ENCODE results near the gene WDR5B.
A peak's percentile ranks its signal among the peaks of the same experiment; 100 is the strongest.
"Not testable (repeated sequence)": the region's sequence is repeated elsewhere in the genome, so short reads cannot be mapped to it uniquely, and the experiment has no call there.

The WDR5B gene

DNA sequence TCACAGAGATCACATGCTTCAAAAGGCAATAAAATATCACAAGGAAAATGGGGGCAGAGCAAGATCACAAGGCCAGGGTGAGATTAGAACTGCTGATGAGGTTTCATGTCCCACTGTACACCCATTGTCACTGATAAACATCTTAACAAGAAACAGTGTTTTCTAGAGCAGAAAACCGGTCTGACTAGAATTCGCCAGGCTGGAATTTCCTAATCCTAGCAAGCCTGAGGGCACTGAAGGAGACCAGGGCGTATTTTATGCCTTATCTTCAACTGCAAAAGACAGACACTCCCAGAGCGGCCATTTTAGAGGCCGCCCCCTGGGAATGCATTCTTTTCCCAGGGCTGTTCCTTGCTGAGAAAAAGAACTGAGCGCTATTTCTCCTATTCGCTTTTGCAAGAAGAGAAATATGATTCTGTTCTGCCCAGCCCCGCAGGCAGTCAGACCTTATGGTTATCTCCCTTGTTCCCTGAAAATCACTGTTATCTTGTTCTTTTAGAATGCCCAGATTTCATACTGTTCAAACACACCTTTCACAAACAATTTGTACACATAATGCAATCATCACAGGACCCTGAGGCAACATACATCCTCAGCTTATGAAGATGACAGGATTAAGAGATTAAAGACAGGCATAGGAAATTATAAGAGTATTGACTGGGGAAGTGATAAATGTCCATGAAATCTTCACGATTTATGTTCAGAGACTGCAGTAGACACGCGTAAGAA, 28.1 kb upstream of the WDR5B start:
- H3K4me3 ChIP-seq (ENCODE audit: extremely low read depth, insufficient read depth, low read length, poor library complexity, severe bottlenecking); H3K9me3 ChIP-seq (ENCODE audit: control insufficient read depth, low read length); H3K4me1 ChIP-seq (ENCODE audit: control insufficient read depth, insufficient read depth, low read length, poor library complexity, severe bottlenecking): not testable (repeated sequence)
- H3K27ac ChIP-seq (ENCODE audit: low read depth, low read length, severe bottlenecking): peak overlapping the region; percentile 36
- H3K36me3 ChIP-seq (ENCODE audit: control insufficient read depth, insufficient read depth, low read length): peaks cover 81% of the 10 kb centered on the region
- WGBS, 2 experiments (ENCODE audit: insufficient coverage in 2 of 2): 86 to 93% methylated on average over 2 to 8 of the region's 11 CpGs

DNA sequence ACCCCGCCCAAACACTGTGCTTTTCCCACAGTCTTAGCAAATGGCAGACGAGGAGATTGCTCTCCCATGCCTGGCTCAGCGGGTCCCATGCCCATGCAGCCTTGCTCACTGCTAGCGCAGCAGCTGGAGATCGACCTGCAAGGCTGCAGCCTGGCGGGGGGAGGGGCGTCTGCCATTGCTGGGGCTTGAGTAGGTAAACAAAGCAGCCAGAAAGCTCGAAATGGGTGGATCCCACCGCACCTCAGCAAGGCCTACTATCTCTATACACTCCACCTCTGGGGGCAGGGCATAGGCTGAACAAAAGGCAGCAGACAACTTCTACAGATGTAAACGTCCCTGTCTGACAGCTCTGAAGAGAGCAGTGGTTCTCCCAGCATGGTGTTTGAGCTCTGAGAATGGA, 27.2 kb upstream of the WDR5B start:
- Histone ChIP-seq H3K36me3 (ENCODE audit: control insufficient read depth, insufficient read depth, low read length) (peaks cover 79% of the 10 kb centered on the region), H3K9me3 (ENCODE audit: control insufficient read depth, low read length) (peaks cover 4% of the 10 kb centered on the region), H3K4me1 (ENCODE audit: control insufficient read depth, insufficient read depth, low read length, poor library complexity, severe bottlenecking) (peaks cover 8% of the 10 kb centered on the region), H3K4me3 (ENCODE audit: extremely low read depth, insufficient read depth, low read length, poor library complexity, severe bottlenecking) (no peak overlapping the region), H3K27ac (ENCODE audit: low read depth, low read length, severe bottlenecking) (no peak overlapping the region)
- 68 to 73% methylated on average over 5 to 6 of the region's 10 CpGs for WGBS, 2 experiments (ENCODE audit: insufficient coverage in 2 of 2)

DNA sequence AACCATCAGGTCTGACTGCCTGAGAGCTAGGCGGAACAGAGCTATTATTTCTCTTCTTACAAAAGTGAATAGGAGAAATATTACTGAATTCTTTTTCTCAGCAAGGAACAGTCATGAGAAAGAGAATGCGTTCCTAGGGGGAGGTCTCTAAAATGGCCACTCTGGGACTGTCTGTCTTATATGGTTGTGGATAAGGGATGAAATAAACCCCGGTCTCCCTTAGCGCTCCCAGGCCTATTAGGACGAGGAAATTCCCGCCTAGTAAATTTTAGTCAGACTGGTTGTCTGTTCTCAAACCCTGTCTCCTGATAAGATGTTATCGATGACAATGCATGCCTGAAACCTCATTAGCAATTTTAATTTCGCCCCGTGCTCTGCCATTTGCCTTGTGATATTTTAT, 20.1 kb upstream of the WDR5B start:
- no peaks in the 10 kb centered on the region for H3K9me3 ChIP-seq (ENCODE audit: control insufficient read depth, low read length)
- H3K4me1 ChIP-seq (ENCODE audit: control insufficient read depth, insufficient read depth, low read length, poor library complexity, severe bottlenecking): no peaks in the 10 kb centered on the region
- H3K4me3 ChIP-seq (ENCODE audit: extremely low read depth, insufficient read depth, low read length, poor library complexity, severe bottlenecking): no peak overlapping the region
- H3K36me3 ChIP-seq (ENCODE audit: control insufficient read depth, insufficient read depth, low read length): peaks cover 91% of the 10 kb centered on the region
- WGBS, 2 experiments (ENCODE audit: insufficient coverage in 2 of 2): 98 to 100% methylated on average over 4 to 6 of the region's 9 CpGs
- H3K27ac ChIP-seq (ENCODE audit: low read depth, low read length, severe bottlenecking): no peak overlapping the region

DNA sequence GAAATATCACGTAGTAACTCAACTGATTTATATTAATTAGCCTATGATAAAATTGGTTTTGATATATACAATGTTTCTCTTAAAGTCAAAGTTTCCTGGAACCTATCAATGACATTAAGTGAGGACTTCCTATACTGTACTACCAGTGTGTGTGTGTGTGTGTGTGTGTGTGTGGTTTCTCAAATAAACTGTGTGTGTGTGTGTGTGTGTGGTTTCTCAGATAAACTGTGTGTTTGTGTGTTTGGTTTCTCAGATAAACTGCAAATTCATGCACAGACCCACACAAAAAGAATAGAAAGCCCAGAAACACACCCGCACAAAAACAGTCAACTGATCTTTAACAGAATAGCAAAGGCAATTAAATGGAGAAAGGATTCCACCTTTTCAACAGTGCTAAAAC, 14.5 kb upstream of the WDR5B start:
- Histone ChIP-seq H3K4me1 (ENCODE audit: control insufficient read depth, insufficient read depth, low read length, poor library complexity, severe bottlenecking) (no peaks in the 10 kb centered on the region), H3K4me3 (ENCODE audit: extremely low read depth, insufficient read depth, low read length, poor library complexity, severe bottlenecking) (no peak overlapping the region), H3K9me3 (ENCODE audit: control insufficient read depth, low read length) (no peaks in the 10 kb centered on the region), H3K36me3 (ENCODE audit: control insufficient read depth, insufficient read depth, low read length) (peaks cover 88% of the 10 kb centered on the region), H3K27ac (ENCODE audit: low read depth, low read length, severe bottlenecking) (no peak overlapping the region)
- no CpG with 5 or more reads among the region's 2 CpGs for WGBS, 2 experiments (ENCODE audit: insufficient coverage in 2 of 2)

DNA sequence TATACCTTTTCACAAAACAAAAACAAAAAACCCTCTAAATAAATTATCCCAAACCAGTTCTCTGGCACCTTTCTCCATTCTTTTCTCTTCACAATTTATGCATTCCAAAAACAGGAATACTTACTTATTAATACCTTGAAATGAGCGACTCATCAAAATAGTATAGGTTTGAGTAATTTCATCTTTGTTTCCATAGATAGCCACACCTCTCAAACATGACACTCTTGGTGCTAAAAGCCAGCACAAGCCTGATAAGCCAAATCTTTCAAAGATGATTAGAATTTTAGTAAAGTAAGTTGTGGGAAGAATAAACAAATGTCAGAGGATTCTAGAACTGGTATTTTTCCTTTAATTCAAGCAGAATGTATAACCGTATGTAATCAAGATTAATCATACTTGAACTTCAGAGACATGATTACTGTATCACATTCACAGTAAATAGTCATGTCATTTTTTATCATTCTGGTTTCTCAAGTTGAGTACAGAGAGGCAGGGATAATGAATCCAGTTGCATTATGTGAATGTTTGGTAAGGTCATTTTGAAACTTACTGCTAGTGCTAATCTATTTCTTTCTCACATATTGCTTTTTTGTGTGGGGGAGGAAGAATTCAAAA, 12.1 kb upstream of the WDR5B start:
- Histone ChIP-seq H3K4me3 (ENCODE audit: extremely low read depth, insufficient read depth, low read length, poor library complexity, severe bottlenecking) (no peak overlapping the region), H3K36me3 (ENCODE audit: control insufficient read depth, insufficient read depth, low read length) (peaks cover 85% of the 10 kb centered on the region)
- WGBS, 2 experiments (ENCODE audit: insufficient coverage in 2 of 2): no CpG with 5 or more reads among the region's 2 CpGs

DNA sequence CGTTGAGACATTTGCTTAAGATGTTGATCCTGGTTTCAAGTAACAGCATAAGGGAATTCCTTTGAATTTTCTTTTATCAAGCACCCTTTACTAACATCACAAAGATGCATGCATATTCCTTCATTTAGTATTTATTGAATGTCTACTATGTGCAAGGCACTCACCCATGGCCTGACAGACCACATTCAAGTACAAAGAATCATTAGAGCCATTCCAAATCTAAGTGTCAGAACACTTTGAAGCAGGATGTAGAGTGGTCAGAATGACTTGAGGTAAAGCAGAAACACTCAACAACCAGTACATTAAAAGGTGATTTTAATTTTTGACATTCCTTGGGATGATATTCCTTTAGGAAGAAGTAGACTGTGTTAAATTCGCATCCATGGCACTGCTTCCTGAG, 6.0 kb upstream of the WDR5B start:
- Histone ChIP-seq H3K9me3 (ENCODE audit: control insufficient read depth, low read length) (no peaks in the 10 kb centered on the region), H3K4me3 (ENCODE audit: extremely low read depth, insufficient read depth, low read length, poor library complexity, severe bottlenecking) (no peak overlapping the region), H3K4me1 (ENCODE audit: control insufficient read depth, insufficient read depth, low read length, poor library complexity, severe bottlenecking) (no peaks in the 10 kb centered on the region), H3K27ac (ENCODE audit: low read depth, low read length, severe bottlenecking) (no peak overlapping the region), H3K36me3 (ENCODE audit: control insufficient read depth, insufficient read depth, low read length) (peaks cover 46% of the 10 kb centered on the region)
- 83 to 100% methylated on average over 1 of the region's 2 CpGs for WGBS, 2 experiments (ENCODE audit: insufficient coverage in 2 of 2)

More for the DNA sequence above, 12.1 kb upstream of the WDR5B start:
- no peaks in the 10 kb centered on the region for H3K9me3 ChIP-seq (ENCODE audit: control insufficient read depth, low read length)
- no peak overlapping the region for H3K27ac ChIP-seq (ENCODE audit: low read depth, low read length, severe bottlenecking)
- no peaks in the 10 kb centered on the region for H3K4me1 ChIP-seq (ENCODE audit: control insufficient read depth, insufficient read depth, low read length, poor library complexity, severe bottlenecking)

DNA sequence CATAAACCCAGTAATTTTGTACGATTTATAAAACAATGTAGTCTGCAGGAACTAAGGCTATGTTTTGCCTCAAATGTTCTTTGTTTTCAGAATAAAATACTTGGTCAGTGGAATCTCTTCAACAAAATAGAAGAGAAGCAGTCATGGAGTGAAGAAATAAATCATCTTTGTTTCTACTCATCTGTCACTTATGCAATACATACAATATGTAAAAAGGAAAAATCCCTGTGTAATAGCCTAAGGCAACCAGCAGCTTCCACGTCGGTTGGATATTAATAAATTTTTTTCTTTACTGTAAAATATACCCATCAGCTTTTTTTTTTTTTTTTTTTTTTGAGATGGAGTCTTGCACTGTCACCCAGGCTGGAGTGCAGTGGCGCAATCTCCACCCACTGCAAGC, 5.2 kb upstream of the WDR5B start:
- Histone ChIP-seq H3K36me3 (ENCODE audit: control insufficient read depth, insufficient read depth, low read length) (peaks cover 39% of the 10 kb centered on the region), H3K4me1 (ENCODE audit: control insufficient read depth, insufficient read depth, low read length, poor library complexity, severe bottlenecking) (no peaks in the 10 kb centered on the region), H3K4me3 (ENCODE audit: extremely low read depth, insufficient read depth, low read length, poor library complexity, severe bottlenecking) (no peak overlapping the region), H3K9me3 (ENCODE audit: control insufficient read depth, low read length) (no peaks in the 10 kb centered on the region), H3K27ac (ENCODE audit: low read depth, low read length, severe bottlenecking) (no peak overlapping the region)
- 100% methylated on average over 1 of the region's 4 CpGs for WGBS, 2 experiments (ENCODE audit: insufficient coverage in 2 of 2)

DNA sequence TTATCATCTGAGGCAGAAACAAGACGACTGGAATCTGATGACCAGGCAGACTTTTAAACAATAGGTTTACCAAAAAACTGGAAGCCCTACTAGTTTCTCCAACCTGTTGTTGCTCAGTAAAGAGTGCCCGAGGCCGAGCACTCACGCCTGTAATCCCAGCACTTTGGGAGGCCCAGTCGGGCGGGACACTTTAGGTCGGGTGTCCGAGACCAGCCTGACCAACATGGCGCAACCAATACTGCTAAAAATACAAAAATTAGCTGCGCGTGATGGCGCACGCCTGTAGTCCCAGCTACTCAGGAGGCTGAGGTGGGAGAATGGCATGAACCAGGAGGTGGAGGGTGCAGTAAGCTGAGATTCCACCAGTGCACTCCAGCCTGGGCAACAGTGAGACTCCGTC, 1.1 kb upstream of the WDR5B start:
- Histone ChIP-seq H3K36me3 (ENCODE audit: control insufficient read depth, insufficient read depth, low read length) (peaks cover 3% of the 10 kb centered on the region), H3K4me3 (ENCODE audit: extremely low read depth, insufficient read depth, low read length, poor library complexity, severe bottlenecking) (peak overlapping the region; percentile 95), H3K4me1 (ENCODE audit: control insufficient read depth, insufficient read depth, low read length, poor library complexity, severe bottlenecking) (no peaks in the 10 kb centered on the region), H3K9me3 (ENCODE audit: control insufficient read depth, low read length) (no peaks in the 10 kb centered on the region), H3K27ac (ENCODE audit: low read depth, low read length, severe bottlenecking) (no peak overlapping the region)
- WGBS, 2 experiments (ENCODE audit: insufficient coverage in 2 of 2): 68 to 72% methylated on average over 9 to 13 of the region's 14 CpGs

DNA sequence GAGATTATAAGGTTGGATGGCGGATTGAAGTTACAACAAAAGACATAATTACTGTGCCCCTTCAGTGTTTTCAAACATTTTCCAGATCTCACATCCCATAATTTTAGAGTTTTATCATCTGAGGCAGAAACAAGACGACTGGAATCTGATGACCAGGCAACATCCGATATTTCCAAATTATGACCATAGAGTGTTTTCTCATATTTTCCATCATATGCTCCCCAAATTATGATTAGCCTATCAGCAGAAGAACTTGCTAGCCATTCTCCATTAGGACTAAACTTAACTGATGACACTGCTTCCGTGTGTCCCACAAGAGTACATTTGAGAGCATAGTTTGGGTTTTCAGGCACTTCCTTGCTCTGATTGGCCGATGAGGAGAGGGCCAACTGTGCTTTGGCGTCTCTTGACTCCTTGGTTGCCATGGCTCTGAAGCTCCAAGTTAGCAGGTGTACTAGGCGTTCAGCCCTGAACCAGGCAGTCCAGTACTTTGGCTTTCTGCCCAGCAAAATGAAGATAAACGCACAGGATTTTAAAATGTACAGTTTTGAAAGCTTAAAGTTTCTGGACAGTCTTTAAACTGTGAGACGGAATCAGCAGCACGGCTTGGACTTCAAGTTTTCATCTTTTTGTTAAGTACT, 638 bp downstream of the WDR5B start:
- Histone ChIP-seq H3K36me3 (ENCODE audit: control insufficient read depth, insufficient read depth, low read length) (no peaks in the 10 kb centered on the region), H3K4me1 (ENCODE audit: control insufficient read depth, insufficient read depth, low read length, poor library complexity, severe bottlenecking) (no peaks in the 10 kb centered on the region), H3K9me3 (ENCODE audit: control insufficient read depth, low read length) (no peaks in the 10 kb centered on the region), H3K27ac (ENCODE audit: low read depth, low read length, severe bottlenecking) (peak overlapping the region; percentile 55), H3K4me3 (ENCODE audit: extremely low read depth, insufficient read depth, low read length, poor library complexity, severe bottlenecking) (peak overlapping the region; percentile 95)
- 28 to 29% methylated on average over 10 of the region's 10 CpGs for WGBS, 2 experiments (ENCODE audit: insufficient coverage in 2 of 2)

DNA sequence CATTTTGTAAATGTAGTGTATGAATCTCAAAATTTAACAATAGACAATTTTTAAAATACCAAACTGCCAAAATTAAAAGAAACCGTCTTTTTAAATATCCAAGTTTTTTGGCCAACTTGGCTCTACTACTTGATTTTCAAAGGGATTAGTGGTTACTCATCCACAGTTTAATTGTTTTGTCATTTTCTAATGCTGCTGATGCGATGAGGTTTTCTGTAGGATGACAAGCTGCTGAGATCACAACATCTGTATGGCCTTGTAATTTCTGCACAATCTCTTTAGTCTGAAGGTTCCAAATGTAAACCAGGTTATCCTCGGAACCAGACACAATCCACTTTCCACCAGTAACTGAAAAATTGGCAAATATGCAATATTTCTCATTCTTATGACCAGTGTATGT, 1.5 kb downstream of the WDR5B start:
- 94 to 100% methylated on average over 1 to 3 of the region's 3 CpGs for WGBS, 2 experiments (ENCODE audit: insufficient coverage in 2 of 2)
- H3K4me3 ChIP-seq (ENCODE audit: extremely low read depth, insufficient read depth, low read length, poor library complexity, severe bottlenecking): no peak overlapping the region
- H3K4me1 ChIP-seq (ENCODE audit: control insufficient read depth, insufficient read depth, low read length, poor library complexity, severe bottlenecking): no peaks in the 10 kb centered on the region
- H3K9me3 ChIP-seq (ENCODE audit: control insufficient read depth, low read length): no peaks in the 10 kb centered on the region
- no peak overlapping the region for H3K27ac ChIP-seq (ENCODE audit: low read depth, low read length, severe bottlenecking)
- no peaks in the 10 kb centered on the region for H3K36me3 ChIP-seq (ENCODE audit: control insufficient read depth, insufficient read depth, low read length)

DNA sequence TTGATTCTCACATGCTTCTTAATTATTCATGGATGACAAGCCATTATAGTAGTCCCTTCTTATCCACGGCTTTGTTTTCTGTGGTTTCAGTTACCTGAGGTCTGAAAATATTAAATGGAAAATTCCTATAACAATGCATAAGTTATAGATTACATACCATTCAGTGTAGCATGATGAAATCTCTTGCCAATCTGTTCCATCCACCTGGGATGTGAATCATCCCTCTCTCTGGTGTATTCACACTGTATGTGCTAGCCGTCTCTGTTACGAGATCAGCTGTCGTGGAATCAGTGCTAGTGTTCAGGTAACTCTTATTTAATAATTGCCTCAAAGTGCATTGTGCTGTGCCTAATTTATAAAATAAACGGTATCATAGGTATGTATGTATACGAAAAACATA, 5.2 kb downstream of the WDR5B start:
- Histone ChIP-seq H3K27ac (ENCODE audit: low read depth, low read length, severe bottlenecking) (no peak overlapping the region), H3K4me3 (ENCODE audit: extremely low read depth, insufficient read depth, low read length, poor library complexity, severe bottlenecking) (no peak overlapping the region), H3K4me1 (ENCODE audit: control insufficient read depth, insufficient read depth, low read length, poor library complexity, severe bottlenecking) (no peaks in the 10 kb centered on the region), H3K36me3 (ENCODE audit: control insufficient read depth, insufficient read depth, low read length) (peaks cover 6% of the 10 kb centered on the region), H3K9me3 (ENCODE audit: control insufficient read depth, low read length) (no peaks in the 10 kb centered on the region)
- 95 to 100% methylated on average over 3 to 5 of the region's 6 CpGs for WGBS, 2 experiments (ENCODE audit: insufficient coverage in 2 of 2)
